HCT116 (cell line): ENCODE results near the gene EME1. TPM values are rescaled to one million over a fixed set of nuclear protein-coding genes. Genes with fewer than 3 reads are reported as not detected.
"Not testable (repeated sequence)": the region's sequence is repeated elsewhere in the genome, so short reads cannot be mapped to it uniquely, and the experiment has no call there.

ENCODE experiments used
- ATAC-seq: fragments of 200-7000 bp; cut with Tn5 transposase; 2 replicates; pipeline ENCODE4 v1.9.1; 2020; ENCODE audit warnings: mild to moderate bottlenecking, moderate library complexity
- BruUV-seq: library from RNA; stranded (reverse); fragments of 400-500 nt; replicated peaks from 2 replicates; lab custom pipeline; 2021; lab: Mats Ljungman, UMichigan
- CTCF ChIA-PET: fragments of 300-600 bp; sonication (Branson Sonifier 250); formaldehyde crosslinking; loops from one replicate; lab custom pipeline; 2021; ENCODE audit warnings: antibody characterized with exemption; lab: Charles Lee
- POLR2A ChIA-PET: fragments of 300-600, 350-600 bp; sonication (Branson Sonifier 250); formaldehyde crosslinking; loops from one replicate; lab custom pipeline; 2021; ENCODE audit warnings: antibody characterized with exemption; lab: Charles Lee
- RAD21 ChIA-PET, 2 experiments: fragments of 300-600 bp; sonication (Branson Sonifier 250); formaldehyde crosslinking; loops; one replicate each; lab custom pipeline; 2023; ENCODE audit warnings: low total read pairs in 2 of 2; ENCODE audit not compliant: uncharacterized antibody in 2 of 2, unreplicated experiment in 2 of 2, low non-redundant PET in 1 of 2; lab: Charles Lee
- DNase-seq: peaks from one replicate; pipeline ENCODE4 v3.0.0-alpha.2; 2010; ENCODE audit warnings: low read depth, low spot score
- H2AFZ ChIP-seq: fragments of 200-600 bp; shearing (Covaris generic), sonication (generic); 2 replicates; pipeline ENCODE4 v1.6.1; 2017; ENCODE audit warnings: low read depth, mixed run types, mixed read lengths, antibody characterized with exemption, low read length; ENCODE audit not compliant: poor library complexity, severe bottlenecking
- H3K27ac ChIP-seq: 2 replicates; pipeline ENCODE4 v1.5.1; 2012; ENCODE audit warnings: low read depth, low read length
- H3K27me3 ChIP-seq: fragments of 200-600 bp; sonication (generic); 2 replicates; pipeline ENCODE4 v1.6.1; 2016; ENCODE audit warnings: mixed run types, low read length, mixed read lengths; ENCODE audit not compliant: insufficient read depth
- H3K36me3 ChIP-seq, 2 experiments: fragments of 200-500 bp in 1 of 2; fragments of 200-600 bp in 1 of 2; sonication (Bioruptor generic) in 1 of 2; sonication (generic) in 1 of 2; 2 replicates each; pipeline versions ENCODE4 v1.5.1 to v1.6.1; 2014 to 2016; ENCODE audit warnings: low read length in 2 of 2, inconsistent platforms in 1 of 2, mixed read lengths in 1 of 2, mixed run types in 1 of 2; ENCODE audit not compliant: insufficient read depth in 2 of 2, control insufficient read depth in 1 of 2
- H3K4me1 ChIP-seq, 2 experiments: fragments of 200-600 bp in 1 of 2; sonication (generic) in 1 of 2; 2 replicates each; pipeline versions ENCODE4 v1.5.1 to v1.6.1; 2012 to 2017; ENCODE audit warnings: low read length in 2 of 2, inconsistent platforms in 1 of 2, mild to moderate bottlenecking in 1 of 2, mixed read lengths in 1 of 2, mixed run types in 1 of 2, moderate library complexity in 1 of 2; ENCODE audit not compliant: insufficient read depth in 2 of 2, control insufficient read depth in 1 of 2
- H3K4me2 ChIP-seq: fragments of 200-600 bp; sonication (generic); 2 replicates; pipeline ENCODE4 v1.6.1; 2017; ENCODE audit warnings: mixed run types, low read length, mixed read lengths
- H3K4me3 ChIP-seq, 2 experiments: fragments of 200-600 bp in 1 of 2; sonication (generic) in 1 of 2; replicated peaks in 1 of 2; 2 replicates each; pipeline ENCODE4 v1.5.1; 2011 to 2016; ENCODE audit warnings: low read length in 2 of 2, control low read depth in 1 of 2, low read depth in 1 of 2, mild to moderate bottlenecking in 1 of 2, mixed read lengths in 1 of 2, mixed run types in 1 of 2
- H3K79me2 ChIP-seq: fragments of 200-600 bp; sonication (generic); 2 replicates; pipeline ENCODE4 v1.6.1; 2017; ENCODE audit warnings: mild to moderate bottlenecking, mixed run types, low read length, moderate library complexity, mixed read lengths; ENCODE audit not compliant: insufficient read depth
- H3K9ac ChIP-seq: fragments of 200-600 bp; sonication (generic); 2 replicates; pipeline ENCODE4 v1.6.1; 2016; ENCODE audit warnings: low read length, mixed read lengths
- H3K9me2 ChIP-seq: fragments of 200-600 bp; sonication (generic), shearing (Covaris generic); 2 replicates; pipeline ENCODE4 v1.6.1; 2017; ENCODE audit warnings: mixed run types, mild to moderate bottlenecking, moderate library complexity; ENCODE audit not compliant: insufficient read depth
- H3K9me3 ChIP-seq, 2 experiments: fragments of 200-500 bp in 1 of 2; fragments of 200-600 bp in 1 of 2; sonication (Bioruptor generic) in 1 of 2; sonication (generic) in 1 of 2; 2 replicates each; pipeline ENCODE4 v1.6.1; 2014 to 2017; ENCODE audit warnings: low read length in 2 of 2, mixed read lengths in 2 of 2, inconsistent platforms in 1 of 2, low read depth in 1 of 2, mild to moderate bottlenecking in 1 of 2, mixed run types in 1 of 2, moderate library complexity in 1 of 2; ENCODE audit not compliant: control insufficient read depth in 1 of 2, insufficient read depth in 1 of 2
- H4K20me1 ChIP-seq: fragments of 200-600 bp; sonication (generic), shearing (Covaris generic); 2 replicates; pipeline ENCODE4 v1.6.1; 2017; ENCODE audit warnings: mixed run types, mild to moderate bottlenecking, moderate library complexity; ENCODE audit not compliant: insufficient read depth
- ATF3 ChIP-seq: IDR thresholded peaks from 2 replicates; pipeline ENCODE4 v1.6.1; 2012
- CEBPB ChIP-seq: IDR thresholded peaks from 2 replicates; pipeline ENCODE4 v1.6.1; 2012; ENCODE audit warnings: low read depth
- CTCF ChIP-seq, 3 experiments: fragments of 200-600 bp in 1 of 3; sonication (generic) in 1 of 3; IDR thresholded peaks in 2 of 3; conservative IDR thresholded peaks in 1 of 3; 2 replicates each; pipeline ENCODE4 v1.5.1; 2012 to 2017; ENCODE audit warnings: low read depth in 2 of 3, low read length in 2 of 3, antibody characterized with exemption in 1 of 3, borderline replicate concordance in 1 of 3, control low read depth in 1 of 3, mild to moderate bottlenecking in 1 of 3, mixed read lengths in 1 of 3, mixed run types in 1 of 3, moderate library complexity in 1 of 3; ENCODE audit not compliant: insufficient read depth in 1 of 3
- EGR1 ChIP-seq: IDR thresholded peaks from 2 replicates; pipeline ENCODE4 v1.6.1; 2012; ENCODE audit warnings: low read depth
- ELF1 ChIP-seq: IDR thresholded peaks from 2 replicates; pipeline ENCODE4 v1.6.1; 2012; ENCODE audit warnings: low read depth, borderline replicate concordance
- FOSL1 ChIP-seq: IDR thresholded peaks from 2 replicates; pipeline ENCODE4 v1.6.1; 2012; ENCODE audit warnings: low read depth
- JUND ChIP-seq: IDR thresholded peaks from 2 replicates; pipeline ENCODE4 v1.6.1; 2012
- MAX ChIP-seq: IDR thresholded peaks from 2 replicates; pipeline ENCODE4 v1.6.1; 2012
- POLR2A ChIP-seq: IDR thresholded peaks from 2 replicates; pipeline ENCODE4 v1.7.0; 2011; ENCODE audit warnings: borderline replicate concordance; ENCODE audit not compliant: insufficient read depth, insufficient read length; ENCODE audit errors: extremely low read depth
- POLR2AphosphoS5 ChIP-seq: IDR thresholded peaks from 2 replicates; pipeline ENCODE4 v1.6.1; 2011; ENCODE audit warnings: mild to moderate bottlenecking, low read depth, low read length, moderate library complexity
- RAD21 ChIP-seq: IDR thresholded peaks from 2 replicates; pipeline ENCODE4 v1.6.1; 2012; ENCODE audit warnings: low read depth, mild to moderate bottlenecking
- SIN3A ChIP-seq: IDR thresholded peaks from 2 replicates; pipeline ENCODE4 v1.6.1; 2012; ENCODE audit warnings: low read depth
- TCF7L2 ChIP-seq: IDR thresholded peaks from 2 replicates; pipeline ENCODE4 v1.7.0; 2011; ENCODE audit warnings: borderline replicate concordance, inconsistent platforms; ENCODE audit not compliant: insufficient read depth, insufficient read length; ENCODE audit errors: extremely low read depth
- YY1 ChIP-seq: IDR thresholded peaks from 2 replicates; pipeline ENCODE4 v1.6.1; 2011; ENCODE audit warnings: low read length, low read depth, moderate library complexity, mild to moderate bottlenecking; ENCODE audit not compliant: insufficient replicate concordance; ENCODE audit errors: extremely low read depth
- ZFX ChIP-seq: fragments of 450-650 bp; IDR thresholded peaks from 2 replicates; pipeline ENCODE4 v1.6.1; 2017
- ZNF274 ChIP-seq: fragments of 200-500 bp; sonication (Bioruptor generic); IDR thresholded peaks from 2 replicates; pipeline ENCODE4 v1.6.1; 2014; ENCODE audit warnings: mild to moderate bottlenecking, low read depth, low read length, inconsistent platforms
- intact Hi-C: fragments of 100-400 bp; cut with micrococcal nuclease; formaldehyde crosslinking; loops from 2 replicates; pipeline ENCODE4 v1.10.0; 2022
- total RNA-seq: library from RNA; stranded (reverse); gene quantifications from one replicate; pipeline ENCODE4 v1.2.1, GENCODE V29; 2021; ENCODE audit not compliant: unreplicated experiment

EME1 gene
- total RNA-seq, 1 experiment from 2014 or later, result 31.8 TPM

- no peak for TF ChIP-seq EGR1
- no peak for TF ChIP-seq JUND
Measured at GRCh38 chr17:50414808-50415207, 41.8 kb downstream of the EME1 start (continued).

GRCh38 chr17:50419577-50419976 is 46.5 kb downstream of the EME1 start:
- POLR2A ChIA-PET, H3K79me2 ChIP-seq, CTCF ChIA-PET: not testable (repeated sequence)

GRCh38 chr17:50420419-50421112 is 47.5 kb downstream of the EME1 start:
- CTCF ChIA-PET, result interaction anchor here (1.7 kb wide), 1 partner anchor 23 kb away, joined by 7 read pairs; the partner anchor contains the start of gene LRRC59
- H3K4me3 ChIP-seq, result no peak overlapping the region
- no peaks in the 10 kb centered on the region for H3K27me3 ChIP-seq
- no peaks in the 10 kb centered on the region for H3K9me3 ChIP-seq
- no peak for ATAC-seq
- no peak overlapping the region for H2AFZ ChIP-seq
- peaks cover 26 to 29% of the 10 kb centered on the region in 2 experiments for H3K4me1 ChIP-seq
- no peak overlapping the region for H3K9ac ChIP-seq
- H3K4me2 ChIP-seq, result no peak overlapping the region
- no peaks in the 10 kb centered on the region for H4K20me1 ChIP-seq
- no peak overlapping the region for H3K27ac ChIP-seq
- no TSS peak for BruUV-seq
- no peak for DNase-seq
- H3K36me3 ChIP-seq, result no peaks in the 10 kb centered on the region
- intact Hi-C loops, result no loop called here
- H3K79me2 ChIP-seq, result no peaks in the 10 kb centered on the region
- POLR2A ChIA-PET, result interaction anchor here (1.3 kb wide), 1 partner anchor 23 kb away, joined by 3 read pairs; no protein-coding TSS in a partner anchor
- RAD21 ChIA-PET, result no interaction called here
- no peaks in the 10 kb centered on the region for H3K9me2 ChIP-seq
- TF ChIP-seq CEBPB, result no peak
- TF ChIP-seq YY1, result no peak
- TF ChIP-seq FOSL1, result no peak
- no peak for TF ChIP-seq ZFX
- no peak for TF ChIP-seq MAX
- TF ChIP-seq TCF7L2, result no peak
- no peak for TF ChIP-seq CTCF (IDR thresholded peaks at IDR 0.05 in 2 of 3, conservative IDR thresholded peaks at IDR 0.05 in 1 of 3; ENCODE audit: borderline replicate concordance in 1 of 3, insufficient read depth in 1 of 3, low read depth in 2 of 3, low read length in 2 of 3)
- TF ChIP-seq POLR2AphosphoS5, result no peak
- no peak for TF ChIP-seq ATF3
- TF ChIP-seq POLR2A, result no peak
- TF ChIP-seq EGR1, result no peak
- no peak for TF ChIP-seq ZNF274
- no peak for TF ChIP-seq SIN3A
- TF ChIP-seq ELF1, result no peak
- no peak for TF ChIP-seq JUND
- no peak for TF ChIP-seq RAD21

More at GRCh38 chr17:50419577-50419976, 46.5 kb downstream of the EME1 start:
- peaks cover 17 to 19% of the 10 kb centered on the region in 2 experiments for H3K4me1 ChIP-seq
- H3K4me2 ChIP-seq, H3K9me2 ChIP-seq, H4K20me1 ChIP-seq, H3K9me3 ChIP-seq, BruUV-seq, H3K27me3 ChIP-seq, ATAC-seq, intact Hi-C loops, H3K27ac ChIP-seq, H3K4me3 ChIP-seq, H3K36me3 ChIP-seq, H2AFZ ChIP-seq, RAD21 ChIA-PET, DNase-seq, H3K9ac ChIP-seq: not testable (repeated sequence)
